A673 (cell line): Measurements from ENCODE around the gene CDH4. TPM values are rescaled to one million over a fixed set of nuclear protein-coding genes. Genes with fewer than 3 reads are reported as not detected.

Experiments used
- BruUV-seq: library from RNA; stranded (reverse); fragments of 400-500 nt; replicated peaks from 2 replicates; lab custom pipeline; 2021; lab: Mats Ljungman, UMichigan
- CTCF ChIA-PET: fragments of 300-600 bp; sonication (Branson Sonifier 250); formaldehyde crosslinking; loops from one replicate; lab custom pipeline; 2022; ENCODE audit warnings: antibody characterized with exemption; lab: Charles Lee
- POLR2A ChIA-PET: fragments of 300-600 bp; sonication (Branson Sonifier 250); formaldehyde crosslinking; loops from one replicate; lab custom pipeline; 2022; ENCODE audit warnings: antibody characterized with exemption; ENCODE audit not compliant: low non-redundant PET; lab: Charles Lee
- DNase-seq: peaks from one replicate; pipeline ENCODE4 v3.0.0-alpha.2; 2015; ENCODE audit warnings: low spot score
- H3K27ac ChIP-seq: fragments of 200-600 bp; sonication (generic); 2 replicates; pipeline ENCODE4 v1.5.1; 2016; ENCODE audit warnings: mixed run types, low read depth, mild to moderate bottlenecking, mixed read lengths, antibody characterized with exemption, low read length; ENCODE audit not compliant: poor library complexity, severe bottlenecking
- H3K27me3 ChIP-seq: fragments of 200-600 bp; sonication (generic); replicated peaks from 2 replicates; pipeline ENCODE4 v1.6.1; 2017; ENCODE audit warnings: mixed run types, low read depth, mild to moderate bottlenecking, mixed read lengths, antibody characterized with exemption, low read length; ENCODE audit not compliant: insufficient read depth, poor library complexity
- H3K36me3 ChIP-seq: fragments of 200-600 bp; sonication (generic); 2 replicates; pipeline ENCODE4 v1.6.1; 2016; ENCODE audit warnings: mixed run types, mild to moderate bottlenecking, mixed read lengths, antibody characterized with exemption, low read length; ENCODE audit not compliant: insufficient read depth, poor library complexity, severe bottlenecking
- H3K4me1 ChIP-seq: fragments of 200-600 bp; sonication (generic); 2 replicates; pipeline ENCODE4 v1.6.1; 2017; ENCODE audit warnings: mixed run types, mild to moderate bottlenecking, mixed read lengths, antibody characterized with exemption, low read length; ENCODE audit not compliant: insufficient read depth, poor library complexity, severe bottlenecking
- H3K4me3 ChIP-seq: fragments of 200-600 bp; sonication (generic); 2 replicates; pipeline ENCODE4 v1.5.1; 2016; ENCODE audit warnings: low read depth, mixed run types, mild to moderate bottlenecking, mixed read lengths, low read length; ENCODE audit not compliant: poor library complexity, severe bottlenecking
- H3K9me3 ChIP-seq: fragments of 200-600 bp; sonication (generic); 2 replicates; pipeline ENCODE4 v1.6.1; 2016; ENCODE audit warnings: mixed run types, low read depth, mild to moderate bottlenecking, mixed read lengths, antibody characterized with exemption, low read length; ENCODE audit not compliant: poor library complexity, severe bottlenecking
- CTCF ChIP-seq: fragments of 300-800, 200-600 bp; sonication (generic); conservative IDR thresholded peaks from 2 replicates; pipeline ENCODE4 v1.5.1; 2017; ENCODE audit warnings: low read depth, mild to moderate bottlenecking, antibody characterized with exemption, low read length, moderate library complexity, mixed read lengths
- EZH2 ChIP-seq: fragments of 200-600 bp; sonication (generic); IDR thresholded peaks from 2 replicates; pipeline ENCODE4 v1.6.1; 2017; ENCODE audit warnings: borderline replicate concordance, low read depth, mild to moderate bottlenecking, mixed read lengths, antibody characterized with exemption, low read length; ENCODE audit not compliant: poor library complexity, severe bottlenecking
- intact Hi-C: fragments of 100-400 bp; cut with micrococcal nuclease; formaldehyde crosslinking; loops from one replicate; pipeline ENCODE4 v1.10.0; 2022; ENCODE audit not compliant: unreplicated experiment
- total RNA-seq: library from RNA; stranded (reverse); gene quantifications from 2 replicates; pipeline ENCODE4 v1.2.3, GENCODE V29; 2021

CDH4 gene
- total RNA-seq, 1 experiment from 2014 or later, result 8.3 TPM

GRCh38 chr20:61684136-61684535, 432.1 kb downstream of the CDH4 start:
- CTCF ChIA-PET, result no interaction called here

GRCh38 chr20:61684583-61685235, 432.6 kb downstream of the CDH4 start:
- intact Hi-C loops, result no loop called here
- ChIA-PET POLR2A (no interaction called here), CTCF (no interaction called here)
- no peak overlapping the region for H3K27ac ChIP-seq
- no peak for DNase-seq
- peaks cover 64% of the 10 kb centered on the region for H3K27me3 ChIP-seq
- no peaks in the 10 kb centered on the region for H3K4me1 ChIP-seq
- no peaks in the 10 kb centered on the region for H3K36me3 ChIP-seq
- no TSS peak for BruUV-seq
- no peak for TF ChIP-seq EZH2
- no peak for TF ChIP-seq CTCF
- H3K4me3 ChIP-seq, result no peak overlapping the region
- no peaks in the 10 kb centered on the region for H3K9me3 ChIP-seq

More at GRCh38 chr20:61684136-61684535, 432.1 kb downstream of the CDH4 start:
- TF ChIP-seq EZH2 (no peak), CTCF (no peak)
- intact Hi-C loops, result no loop called here
- no TSS peak for BruUV-seq
- H3K36me3 ChIP-seq, result no peaks in the 10 kb centered on the region
- H3K27me3 ChIP-seq, result peaks cover 67% of the 10 kb centered on the region
- POLR2A ChIA-PET, result no interaction called here
- no peak overlapping the region for H3K27ac ChIP-seq
- no peaks in the 10 kb centered on the region for H3K9me3 ChIP-seq
- no peak overlapping the region for H3K4me3 ChIP-seq
- no peak for DNase-seq
- H3K4me1 ChIP-seq, result no peaks in the 10 kb centered on the region

GRCh38 chr20:61685462-61685861, 433.4 kb downstream of the CDH4 start:
- H3K4me3 ChIP-seq, result no peak overlapping the region
- intact Hi-C loops, result no loop called here
- H3K27ac ChIP-seq, result no peak overlapping the region
- no peak for TF ChIP-seq CTCF
- no peak for TF ChIP-seq EZH2
- H3K27me3 ChIP-seq, result peaks cover 58% of the 10 kb centered on the region
- H3K9me3 ChIP-seq, result no peaks in the 10 kb centered on the region
- H3K36me3 ChIP-seq, result no peaks in the 10 kb centered on the region
- CTCF ChIA-PET, result no interaction called here
- no peaks in the 10 kb centered on the region for H3K4me1 ChIP-seq
- no peak for DNase-seq
- POLR2A ChIA-PET, result no interaction called here
- no TSS peak for BruUV-seq
